ENCODE results near the gene BMP4. TPM values are rescaled to one million over a fixed set of nuclear protein-coding genes. Genes with fewer than 3 reads are reported as not detected.

The BMP4 gene
- total RNA-seq, 1 donor from 2014 or later = 11.5 TPM

DNA sequence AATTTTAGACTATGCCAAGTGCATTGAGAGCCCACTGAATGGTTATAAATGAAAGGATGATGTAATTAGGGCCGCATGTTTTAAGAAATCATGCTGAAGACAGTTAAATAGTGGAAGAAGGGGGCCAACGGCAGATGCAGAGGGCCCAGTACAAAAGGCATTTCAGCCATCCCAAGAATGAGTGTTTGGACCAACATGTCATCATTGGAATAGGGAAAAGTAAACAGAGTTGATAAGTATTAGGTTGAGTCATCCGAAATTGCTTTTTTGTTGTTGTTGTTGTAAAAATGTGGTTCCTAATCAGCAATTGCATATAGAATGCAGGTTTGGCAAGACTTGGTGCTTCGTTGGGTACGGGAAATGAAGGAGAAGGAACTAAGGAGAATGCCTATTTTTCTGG lies 29.5 kb downstream of the BMP4 start:
- Histone ChIP-seq H3K36me3 (no peaks in the 10 kb centered on the region), H3K27ac (no peak overlapping the region), H3K4me1 (peaks cover 10% of the 10 kb centered on the region), H3K27me3 (ENCODE audit: low read depth) (no peaks in the 10 kb centered on the region), H3K9me3 (no peaks in the 10 kb centered on the region), H3K4me3 (no peak overlapping the region)
- intact Hi-C loops (cut with DNase I) = no loop called here
- TF ChIP-seq, protein P1, sequence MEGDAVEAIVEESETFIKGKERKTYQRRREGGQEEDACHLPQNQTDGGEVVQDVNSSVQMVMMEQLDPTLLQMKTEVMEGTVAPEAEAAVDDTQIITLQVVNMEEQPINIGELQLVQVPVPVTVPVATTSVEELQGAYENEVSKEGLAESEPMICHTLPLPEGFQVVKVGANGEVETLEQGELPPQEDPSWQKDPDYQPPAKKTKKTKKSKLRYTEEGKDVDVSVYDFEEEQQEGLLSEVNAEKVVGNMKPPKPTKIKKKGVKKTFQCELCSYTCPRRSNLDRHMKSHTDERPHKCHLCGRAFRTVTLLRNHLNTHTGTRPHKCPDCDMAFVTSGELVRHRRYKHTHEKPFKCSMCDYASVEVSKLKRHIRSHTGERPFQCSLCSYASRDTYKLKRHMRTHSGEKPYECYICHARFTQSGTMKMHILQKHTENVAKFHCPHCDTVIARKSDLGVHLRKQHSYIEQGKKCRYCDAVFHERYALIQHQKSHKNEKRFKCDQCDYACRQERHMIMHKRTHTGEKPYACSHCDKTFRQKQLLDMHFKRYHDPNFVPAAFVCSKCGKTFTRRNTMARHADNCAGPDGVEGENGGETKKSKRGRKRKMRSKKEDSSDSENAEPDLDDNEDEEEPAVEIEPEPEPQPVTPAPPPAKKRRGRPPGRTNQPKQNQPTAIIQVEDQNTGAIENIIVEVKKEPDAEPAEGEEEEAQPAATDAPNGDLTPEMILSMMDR (IDR thresholded peaks at IDR 0.05) = no peak
- DNase-seq = no peak
- no peak for ATAC-seq

DNA sequence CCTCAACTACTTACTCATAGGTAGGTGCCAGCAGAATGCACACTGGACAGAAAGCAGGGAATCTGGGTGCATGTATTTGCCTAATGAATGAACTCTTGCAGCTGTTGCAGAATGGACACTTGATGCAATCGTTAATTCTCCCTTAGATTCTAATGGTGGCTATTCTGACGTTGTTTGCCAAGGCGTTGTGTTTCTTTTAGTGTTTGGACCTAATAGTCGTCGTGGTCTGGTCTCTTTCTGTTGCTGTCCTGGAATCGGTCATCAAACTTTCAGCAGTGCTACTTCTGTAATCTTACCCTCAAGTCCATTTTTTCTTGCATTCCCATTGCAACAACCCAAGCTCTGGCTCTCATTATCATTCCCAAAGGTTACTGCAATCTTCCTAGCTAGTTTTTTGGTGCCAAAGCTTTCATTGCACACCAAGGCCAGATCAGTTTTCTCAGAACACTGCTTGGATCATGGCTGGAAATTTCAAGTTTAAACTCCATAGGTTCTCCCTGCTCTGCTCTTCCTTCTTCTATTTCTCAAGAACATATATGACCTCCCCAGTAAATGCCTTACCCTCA lies 31.3 kb downstream of the BMP4 start:
- peaks cover 10% of the 10 kb centered on the region for H3K4me1 ChIP-seq
- H3K27ac ChIP-seq = no peak overlapping the region
- no peaks in the 10 kb centered on the region for H3K27me3 ChIP-seq (ENCODE audit: low read depth)
- H3K36me3 ChIP-seq = no peaks in the 10 kb centered on the region
- H3K9me3 ChIP-seq = no peaks in the 10 kb centered on the region
- TF ChIP-seq, protein P1 (IDR thresholded peaks at IDR 0.05) = no peak
- H3K4me3 ChIP-seq = no peak overlapping the region
- ATAC-seq = no peak
- intact Hi-C loops (cut with DNase I) = no loop called here
- no peak for DNase-seq

DNA sequence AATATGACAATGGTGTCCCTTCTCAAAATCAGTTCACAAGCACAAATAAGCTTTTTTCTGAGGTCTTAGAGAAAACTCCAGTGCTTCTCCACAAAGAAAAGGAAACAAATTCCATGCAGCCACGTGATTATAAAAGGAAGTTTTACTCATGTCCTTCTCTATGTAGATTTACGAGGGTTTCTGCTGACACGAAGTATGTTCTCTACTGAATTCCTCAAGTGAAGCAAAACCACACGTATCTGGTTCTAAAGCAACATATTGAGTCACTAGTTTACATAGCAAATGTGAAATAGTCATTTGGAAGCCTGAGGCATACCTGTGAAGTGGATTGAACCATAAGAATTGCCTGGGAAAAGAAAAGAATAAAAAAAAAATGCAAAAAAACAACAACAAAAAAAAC lies 31.9 kb downstream of the BMP4 start:
- H3K4me3 ChIP-seq = no peak overlapping the region
- no peaks in the 10 kb centered on the region for H3K27me3 ChIP-seq (ENCODE audit: low read depth)
- no peak overlapping the region for H3K27ac ChIP-seq
- TF ChIP-seq, protein P1 (IDR thresholded peaks at IDR 0.05) = no peak
- intact Hi-C loops (cut with DNase I) = no loop called here
- DNase-seq = no peak
- peak; percentile 27 to 44 for ATAC-seq
- no peaks in the 10 kb centered on the region for H3K36me3 ChIP-seq
- peaks cover 10% of the 10 kb centered on the region for H3K4me1 ChIP-seq
- no peaks in the 10 kb centered on the region for H3K9me3 ChIP-seq

DNA sequence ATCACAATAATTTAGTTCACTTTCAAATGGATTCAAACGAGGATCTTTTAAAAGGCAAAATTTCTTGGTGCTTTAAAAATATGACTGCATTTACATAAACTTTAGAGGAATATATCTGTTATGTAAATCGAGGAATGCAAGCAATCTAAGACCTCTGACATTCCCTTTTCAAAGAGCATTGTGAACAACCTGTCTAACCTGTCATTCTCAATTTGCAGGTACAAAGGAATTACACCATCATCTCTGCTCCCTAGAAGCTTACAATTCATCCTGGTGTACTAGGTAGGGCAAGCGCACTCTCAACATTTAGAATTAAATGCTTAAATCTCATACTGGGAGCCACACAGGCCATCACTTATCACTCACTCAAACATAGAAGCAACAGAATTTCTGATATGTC lies 35.6 kb downstream of the BMP4 start:
- DNase-seq (no peak), ATAC-seq (no peak)
- peaks cover 10% of the 10 kb centered on the region for H3K4me1 ChIP-seq
- no peaks in the 10 kb centered on the region for H3K36me3 ChIP-seq
- no peaks in the 10 kb centered on the region for H3K27me3 ChIP-seq (ENCODE audit: low read depth)
- no peak overlapping the region for H3K4me3 ChIP-seq
- no peaks in the 10 kb centered on the region for H3K9me3 ChIP-seq
- intact Hi-C loops (cut with DNase I) = no loop called here
- TF ChIP-seq, protein P1 (IDR thresholded peaks at IDR 0.05) = no peak
- no peak overlapping the region for H3K27ac ChIP-seq

DNA sequence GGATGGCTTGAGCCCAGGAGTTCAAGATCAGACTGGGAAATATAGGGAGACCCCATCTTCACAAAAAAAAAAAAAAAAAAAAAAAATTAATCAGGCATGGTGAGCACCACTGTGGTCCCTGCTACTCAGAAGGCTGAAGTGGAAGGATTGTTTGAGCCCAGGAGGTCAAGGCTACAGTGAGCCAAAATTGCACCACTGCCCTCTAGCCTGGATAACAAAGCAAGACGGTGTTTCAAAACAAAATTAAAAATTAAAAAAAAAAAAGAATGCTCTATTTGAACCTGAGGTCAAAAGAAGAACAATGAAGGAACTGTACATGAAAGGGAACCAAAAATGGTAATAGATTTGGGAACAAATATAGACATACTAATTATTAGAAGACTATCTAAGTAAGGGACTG lies 40.4 kb downstream of the BMP4 start:
- TF ChIP-seq, protein P1 (IDR thresholded peaks at IDR 0.05) = no peak
- Histone ChIP-seq H3K4me3 (no peak overlapping the region), H3K36me3 (no peaks in the 10 kb centered on the region), H3K9me3 (no peaks in the 10 kb centered on the region), H3K27me3 (ENCODE audit: low read depth) (no peaks in the 10 kb centered on the region), H3K4me1 (no peaks in the 10 kb centered on the region), H3K27ac (no peak overlapping the region)
- ATAC-seq (no peak), DNase-seq (no peak)
- intact Hi-C loops (cut with DNase I) = no loop called here
